BLaER1 treated with 17β-estradiol and CSF1 and Interleukin-3, amounts not matched to agents 10 nM and 100 nM (cell line): ENCODE results near the gene ADAMTS1.

Experiments
- H3K27ac ChIP-seq, 11 experiments: shearing (Covaris generic); formaldehyde crosslinking; 2 replicates each; pipeline ENCODE4 v1.8.1; 2022
- H3K27me3 ChIP-seq, 11 experiments: shearing (Covaris generic); formaldehyde crosslinking; 2 replicates each; pipeline ENCODE4 v1.8.1; 2022
- H3K36me3 ChIP-seq, 11 experiments: shearing (Covaris generic); formaldehyde crosslinking; 2 replicates each; pipeline ENCODE4 v1.8.1; 2022
- H3K4me1 ChIP-seq, 10 experiments: shearing (Covaris generic); formaldehyde crosslinking; 2 replicates each; pipeline ENCODE4 v1.8.1; 2022
- H3K4me2 ChIP-seq, 11 experiments: shearing (Covaris generic); formaldehyde crosslinking; 2 replicates each; pipeline ENCODE4 v1.8.1; 2022
- H3K4me3 ChIP-seq, 10 experiments: shearing (Covaris generic); formaldehyde crosslinking; 2 replicates each; pipeline ENCODE4 v1.8.1; 2022
- H3K9ac ChIP-seq, 11 experiments: shearing (Covaris generic); formaldehyde crosslinking; 2 replicates each; pipeline ENCODE4 v1.8.1; 2022
- H3K9me3 ChIP-seq, 11 experiments: shearing (Covaris generic); formaldehyde crosslinking; replicated peaks in 1 of 11; 2 replicates each; pipeline ENCODE4 v1.8.1; 2022
- H4K20me1 ChIP-seq, 11 experiments: shearing (Covaris generic); formaldehyde crosslinking; 2 replicates each; pipeline ENCODE4 v1.8.1; 2022
- Cebpa-rat ChIP-seq, 11 experiments: shearing (Covaris generic); IDR thresholded peaks; 2 replicates each; pipeline ENCODE4 v1.8.1; 2022

ADAMTS1 gene

GRCh38 chr21:26833011-26833410, 12.2 kb downstream of the ADAMTS1 start:
- Histone ChIP-seq H4K20me1 (no peaks in the 10 kb centered on the region), H3K27me3 (no peaks in the 10 kb centered on the region), H3K27ac (no peak overlapping the region), H3K4me3 (no peak overlapping the region), H3K9ac (no peak overlapping the region), H3K4me1 (peaks cover 0 to 12% (median 8%) of the 10 kb centered on the region in 10 experiments; a peak in 14 of 20 replicates), H3K9me3 (no peaks in the 10 kb centered on the region; a peak in 1 of 22 replicates), H3K4me2 (no peak overlapping the region), H3K36me3 (peaks cover 0 to 16% (median 8%) of the 10 kb centered on the region in 11 experiments; a peak in 13 of 22 replicates)
- no peak for TF ChIP-seq Cebpa-rat (IDR thresholded peaks at IDR 0.05)

DNA sequence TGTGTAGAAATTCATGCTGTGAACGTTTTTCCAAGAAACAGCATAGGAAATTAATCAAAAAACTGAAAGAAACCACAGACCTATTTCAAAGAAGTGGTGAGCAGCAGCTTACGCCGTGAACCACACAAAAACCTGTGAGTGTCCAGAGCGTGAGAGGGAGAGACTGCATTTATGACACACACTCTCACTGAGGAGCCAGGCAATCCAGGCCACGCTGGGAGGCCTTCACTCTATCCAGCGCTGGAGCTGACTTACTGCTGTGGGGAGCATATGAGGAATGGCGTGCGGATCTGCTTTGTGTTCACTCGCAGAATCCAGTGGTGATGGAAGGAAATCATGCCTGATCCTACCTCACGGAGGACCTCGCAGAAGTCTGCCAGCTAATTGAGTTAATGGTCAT, 12.7 kb downstream of the ADAMTS1 start:
- no peak for TF ChIP-seq Cebpa-rat (IDR thresholded peaks at IDR 0.05)
- H3K27me3 ChIP-seq: no peaks in the 10 kb centered on the region
- H3K9ac ChIP-seq: no peak overlapping the region

GRCh38 chr21:26826801-26827200, 18.4 kb downstream of the ADAMTS1 start:
- Histone ChIP-seq H4K20me1 (no peaks in the 10 kb centered on the region), H3K4me3 (no peak overlapping the region), H3K9me3 (peaks cover 11 to 27% (median 21%) of the 10 kb centered on the region in 11 experiments; a peak in 20 of 22 replicates), H3K36me3 (no peaks in the 10 kb centered on the region), H3K4me2 (no peak overlapping the region), H3K27me3 (no peaks in the 10 kb centered on the region), H3K4me1 (no peaks in the 10 kb centered on the region), H3K27ac (no peak overlapping the region), H3K9ac (no peak overlapping the region)
- TF ChIP-seq Cebpa-rat (IDR thresholded peaks at IDR 0.05): no peak

More for the DNA sequence above, 12.7 kb downstream of the ADAMTS1 start:
- no peak overlapping the region for H3K4me3 ChIP-seq
- H3K27ac ChIP-seq: no peak overlapping the region
- H3K9me3 ChIP-seq: no peaks in the 10 kb centered on the region; a peak in 1 of 22 replicates
- peaks cover 0 to 12% (median 8%) of the 10 kb centered on the region in 10 experiments; a peak in 14 of 20 replicates for H3K4me1 ChIP-seq
- no peak overlapping the region for H3K4me2 ChIP-seq
- H4K20me1 ChIP-seq: no peaks in the 10 kb centered on the region
- peaks cover 0 to 11% (median 4%) of the 10 kb centered on the region in 11 experiments; a peak in 13 of 22 replicates for H3K36me3 ChIP-seq

DNA sequence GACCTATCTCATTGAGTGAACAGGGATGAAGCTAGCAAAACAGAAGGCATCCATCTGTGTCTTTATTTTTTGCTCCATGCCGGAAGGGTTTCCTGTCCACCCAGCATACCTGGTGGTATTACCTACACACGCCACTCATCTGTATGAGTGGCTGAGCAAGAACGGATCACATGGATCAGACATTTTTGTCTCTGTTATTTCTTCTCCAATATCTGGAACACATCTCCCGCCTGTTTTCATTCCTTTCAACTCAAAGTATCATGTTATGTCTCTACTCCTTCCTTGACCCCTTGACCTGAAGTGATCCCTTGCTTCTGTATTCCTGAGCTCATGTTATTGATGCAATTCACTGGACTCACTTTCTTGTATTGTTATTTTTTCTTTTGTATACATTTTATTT, 24.7 kb downstream of the ADAMTS1 start:
- TF ChIP-seq Cebpa-rat (IDR thresholded peaks at IDR 0.05): no peak

GRCh38 chr21:26819740-26820324, 25.4 kb downstream of the ADAMTS1 start:
- Histone ChIP-seq H3K4me2 (no peak overlapping the region), H3K4me1 (no peaks in the 10 kb centered on the region)
- no peak for TF ChIP-seq Cebpa-rat (IDR thresholded peaks at IDR 0.05)

More for the DNA sequence above, 24.7 kb downstream of the ADAMTS1 start:
- H3K27ac ChIP-seq: no peak overlapping the region
- peaks cover 5 to 15% (median 12%) of the 10 kb centered on the region in 11 experiments; a peak in 14 of 22 replicates for H3K9me3 ChIP-seq
- no peaks in the 10 kb centered on the region for H4K20me1 ChIP-seq
- no peaks in the 10 kb centered on the region for H3K4me1 ChIP-seq
- H3K9ac ChIP-seq: no peak overlapping the region
- no peaks in the 10 kb centered on the region for H3K27me3 ChIP-seq
- no peak overlapping the region for H3K4me3 ChIP-seq
- no peak overlapping the region for H3K4me2 ChIP-seq
- H3K36me3 ChIP-seq: no peaks in the 10 kb centered on the region

DNA sequence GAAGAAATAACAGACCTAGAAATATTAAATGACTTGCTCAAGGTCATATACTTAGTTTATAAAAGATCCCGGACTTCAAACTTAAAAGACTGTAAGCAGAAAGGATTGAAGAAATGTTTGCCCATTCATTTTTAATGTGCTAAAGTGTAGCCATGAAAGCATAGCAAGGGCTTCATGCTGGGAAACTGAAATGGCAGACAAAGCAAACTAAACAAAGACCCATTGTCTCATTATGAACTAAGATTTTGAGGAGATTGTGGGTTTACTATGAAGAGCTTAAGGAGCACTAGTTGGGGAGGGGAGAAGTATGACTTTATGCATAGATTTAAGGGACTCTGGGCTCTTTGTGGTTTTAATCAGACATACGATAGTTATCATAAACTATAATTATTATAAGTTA, 26.3 kb downstream of the ADAMTS1 start:
- no peak for TF ChIP-seq Cebpa-rat (IDR thresholded peaks at IDR 0.05)
- Histone ChIP-seq H3K9me3 (peaks cover 0 to 6% (median 0%) of the 10 kb centered on the region in 11 experiments; a peak in 2 of 22 replicates), H3K4me1 (no peaks in the 10 kb centered on the region), H3K27ac (no peak overlapping the region), H4K20me1 (no peaks in the 10 kb centered on the region), H3K4me2 (no peak overlapping the region), H3K4me3 (no peak overlapping the region), H3K36me3 (no peaks in the 10 kb centered on the region), H3K9ac (no peak overlapping the region), H3K27me3 (no peaks in the 10 kb centered on the region)

More at GRCh38 chr21:26819740-26820324, 25.4 kb downstream of the ADAMTS1 start:
- Histone ChIP-seq H3K4me3 (no peak overlapping the region), H3K27ac (no peak overlapping the region), H4K20me1 (no peaks in the 10 kb centered on the region), H3K9me3 (peaks cover 4 to 12% (median 6%) of the 10 kb centered on the region in 11 experiments; a peak in 12 of 22 replicates), H3K9ac (no peak overlapping the region), H3K36me3 (no peaks in the 10 kb centered on the region), H3K27me3 (no peaks in the 10 kb centered on the region)

DNA sequence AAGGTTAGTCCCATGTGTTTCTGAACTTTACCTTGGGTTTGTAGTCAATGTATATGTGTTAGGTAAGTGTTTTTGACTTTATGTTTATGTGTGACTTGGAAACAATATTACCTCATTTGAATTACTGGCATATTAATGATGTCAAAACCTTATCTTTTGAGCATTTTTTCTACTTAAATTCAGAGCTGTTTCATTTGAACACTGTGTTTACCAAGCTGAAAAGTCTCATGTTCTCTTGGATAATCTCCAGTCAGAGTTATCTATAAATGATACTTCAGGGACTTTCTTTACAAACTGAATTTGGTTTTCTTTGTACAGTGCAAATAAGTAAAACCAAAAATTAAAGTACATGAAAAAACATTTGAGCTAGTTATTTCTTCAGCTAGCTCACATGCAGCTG, 30.0 kb downstream of the ADAMTS1 start:
- Histone ChIP-seq H3K4me1 (no peaks in the 10 kb centered on the region), H3K36me3 (no peaks in the 10 kb centered on the region), H4K20me1 (no peaks in the 10 kb centered on the region), H3K4me3 (no peak overlapping the region), H3K9me3 (no peaks in the 10 kb centered on the region), H3K27ac (no peak overlapping the region), H3K27me3 (no peaks in the 10 kb centered on the region), H3K9ac (no peak overlapping the region), H3K4me2 (no peak overlapping the region)
- no peak for TF ChIP-seq Cebpa-rat (IDR thresholded peaks at IDR 0.05)

- Histone ChIP-seq H3K27me3 (no peaks in the 10 kb centered on the region), H3K27ac (no peak overlapping the region), H3K36me3 (no peaks in the 10 kb centered on the region), H3K4me1 (no peaks in the 10 kb centered on the region), H3K9me3 (no peaks in the 10 kb centered on the region), H3K9ac (no peak overlapping the region), H3K4me2 (no peak overlapping the region), H3K4me3 (no peak overlapping the region), H4K20me1 (no peaks in the 10 kb centered on the region)
- no peak for TF ChIP-seq Cebpa-rat (IDR thresholded peaks at IDR 0.05)
These were observed 30.8 kb downstream of the ADAMTS1 start for GRCh38 chr21:26814386-26814785.

DNA sequence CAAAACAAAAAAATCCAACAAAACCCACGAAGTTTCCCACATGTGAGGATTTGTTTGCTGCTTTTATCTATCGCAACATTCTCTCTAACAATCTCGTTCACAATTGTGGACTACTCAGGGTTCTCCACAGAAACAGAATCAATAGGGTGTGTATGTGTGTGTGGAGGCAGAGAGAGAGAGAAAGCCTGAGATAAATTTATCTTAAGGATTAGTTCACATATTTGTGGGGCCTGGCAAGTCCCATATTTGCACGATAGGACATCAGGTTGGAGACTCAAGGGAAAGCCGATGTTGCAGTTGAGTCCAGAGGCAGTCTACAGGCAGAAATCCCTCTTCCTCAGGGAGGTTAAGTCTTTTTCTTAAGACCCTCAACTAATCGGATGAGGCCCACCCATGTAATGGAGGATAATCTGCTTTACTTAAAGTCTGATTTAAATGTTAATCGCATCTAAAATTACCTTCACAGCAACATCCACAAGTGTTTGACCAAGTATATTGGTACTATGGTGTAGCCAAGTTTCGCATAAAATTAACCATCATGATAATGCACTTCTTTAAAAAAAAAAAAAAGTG, 31.7 kb downstream of the ADAMTS1 start:
- H3K36me3 ChIP-seq: no peaks in the 10 kb centered on the region
- no peak for TF ChIP-seq Cebpa-rat (IDR thresholded peaks at IDR 0.05)
- H3K27ac ChIP-seq: no peak overlapping the region
- H3K27me3 ChIP-seq: no peaks in the 10 kb centered on the region
- H3K4me2 ChIP-seq: no peak overlapping the region
- no peaks in the 10 kb centered on the region for H3K4me1 ChIP-seq
- no peaks in the 10 kb centered on the region for H3K9me3 ChIP-seq
- H4K20me1 ChIP-seq: no peaks in the 10 kb centered on the region
- H3K4me3 ChIP-seq: no peak overlapping the region
- H3K9ac ChIP-seq: no peak overlapping the region

DNA sequence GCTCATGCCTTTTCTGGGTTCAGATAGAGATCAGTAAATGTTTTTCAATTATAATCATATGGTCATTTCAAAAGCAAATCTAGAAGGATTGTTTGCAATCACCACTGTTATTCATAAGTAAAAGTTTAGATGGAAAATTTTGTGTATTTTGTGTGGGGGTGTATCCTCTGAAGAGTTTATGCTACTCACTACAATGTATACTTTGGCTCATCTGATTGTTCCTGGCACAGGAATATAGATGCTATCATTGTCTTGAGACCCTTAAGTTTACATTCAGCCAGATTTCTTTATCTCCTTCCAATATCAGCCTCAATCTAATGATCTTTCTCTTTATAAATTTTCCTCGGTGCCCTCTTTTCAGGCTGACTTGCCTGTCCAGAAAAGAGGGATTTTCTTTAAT, 33.0 kb downstream of the ADAMTS1 start:
- no peak overlapping the region for H3K4me3 ChIP-seq
- H4K20me1 ChIP-seq: no peaks in the 10 kb centered on the region
- H3K9ac ChIP-seq: no peak overlapping the region
- H3K4me1 ChIP-seq: no peaks in the 10 kb centered on the region
- H3K36me3 ChIP-seq: no peaks in the 10 kb centered on the region
- no peaks in the 10 kb centered on the region for H3K9me3 ChIP-seq
- no peaks in the 10 kb centered on the region for H3K27me3 ChIP-seq
- no peak overlapping the region for H3K4me2 ChIP-seq
- H3K27ac ChIP-seq: no peak overlapping the region
- TF ChIP-seq Cebpa-rat (IDR thresholded peaks at IDR 0.05): no peak
